HCT116 (cell line): ENCODE measurements around the gene FAM13A. TPM values are rescaled to one million over a fixed set of nuclear protein-coding genes. Genes with fewer than 3 reads are reported as not detected.

ENCODE experiments used
- ATAC-seq: fragments of 200-7000 bp; cut with Tn5 transposase; 2 replicates; pipeline ENCODE4 v1.9.1; 2020; ENCODE audit warnings: mild to moderate bottlenecking, moderate library complexity
- BruUV-seq: library from RNA; stranded (reverse); fragments of 400-500 nt; replicated peaks from 2 replicates; lab custom pipeline; 2021; lab: Mats Ljungman, UMichigan
- CTCF ChIA-PET: fragments of 300-600 bp; sonication (Branson Sonifier 250); formaldehyde crosslinking; loops from one replicate; lab custom pipeline; 2021; ENCODE audit warnings: antibody characterized with exemption; lab: Charles Lee
- POLR2A ChIA-PET: fragments of 300-600, 350-600 bp; sonication (Branson Sonifier 250); formaldehyde crosslinking; loops from one replicate; lab custom pipeline; 2021; ENCODE audit warnings: antibody characterized with exemption; lab: Charles Lee
- RAD21 ChIA-PET, 2 experiments: fragments of 300-600 bp; sonication (Branson Sonifier 250); formaldehyde crosslinking; loops; one replicate each; lab custom pipeline; 2023; ENCODE audit warnings: low total read pairs in 2 of 2; ENCODE audit not compliant: uncharacterized antibody in 2 of 2, unreplicated experiment in 2 of 2, low non-redundant PET in 1 of 2; lab: Charles Lee
- DNase-seq: peaks from one replicate; pipeline ENCODE4 v3.0.0-alpha.2; 2010; ENCODE audit warnings: low read depth, low spot score
- H2AFZ ChIP-seq: fragments of 200-600 bp; shearing (Covaris generic), sonication (generic); 2 replicates; pipeline ENCODE4 v1.6.1; 2017; ENCODE audit warnings: low read depth, mixed run types, mixed read lengths, antibody characterized with exemption, low read length; ENCODE audit not compliant: poor library complexity, severe bottlenecking
- H3K27ac ChIP-seq: 2 replicates; pipeline ENCODE4 v1.5.1; 2012; ENCODE audit warnings: low read depth, low read length
- H3K27me3 ChIP-seq: fragments of 200-600 bp; sonication (generic); 2 replicates; pipeline ENCODE4 v1.6.1; 2016; ENCODE audit warnings: mixed run types, low read length, mixed read lengths; ENCODE audit not compliant: insufficient read depth
- H3K36me3 ChIP-seq, 2 experiments: fragments of 200-500 bp in 1 of 2; fragments of 200-600 bp in 1 of 2; sonication (Bioruptor generic) in 1 of 2; sonication (generic) in 1 of 2; 2 replicates each; pipeline versions ENCODE4 v1.5.1 to v1.6.1; 2014 to 2016; ENCODE audit warnings: low read length in 2 of 2, inconsistent platforms in 1 of 2, mixed read lengths in 1 of 2, mixed run types in 1 of 2; ENCODE audit not compliant: insufficient read depth in 2 of 2, control insufficient read depth in 1 of 2
- H3K4me1 ChIP-seq, 2 experiments: fragments of 200-600 bp in 1 of 2; sonication (generic) in 1 of 2; 2 replicates each; pipeline versions ENCODE4 v1.5.1 to v1.6.1; 2012 to 2017; ENCODE audit warnings: low read length in 2 of 2, inconsistent platforms in 1 of 2, mild to moderate bottlenecking in 1 of 2, mixed read lengths in 1 of 2, mixed run types in 1 of 2, moderate library complexity in 1 of 2; ENCODE audit not compliant: insufficient read depth in 2 of 2, control insufficient read depth in 1 of 2
- H3K4me2 ChIP-seq: fragments of 200-600 bp; sonication (generic); 2 replicates; pipeline ENCODE4 v1.6.1; 2017; ENCODE audit warnings: mixed run types, low read length, mixed read lengths
- H3K4me3 ChIP-seq, 2 experiments: fragments of 200-600 bp in 1 of 2; sonication (generic) in 1 of 2; replicated peaks in 1 of 2; 2 replicates each; pipeline ENCODE4 v1.5.1; 2011 to 2016; ENCODE audit warnings: low read length in 2 of 2, control low read depth in 1 of 2, low read depth in 1 of 2, mild to moderate bottlenecking in 1 of 2, mixed read lengths in 1 of 2, mixed run types in 1 of 2
- H3K79me2 ChIP-seq: fragments of 200-600 bp; sonication (generic); 2 replicates; pipeline ENCODE4 v1.6.1; 2017; ENCODE audit warnings: mild to moderate bottlenecking, mixed run types, low read length, moderate library complexity, mixed read lengths; ENCODE audit not compliant: insufficient read depth
- H3K9ac ChIP-seq: fragments of 200-600 bp; sonication (generic); 2 replicates; pipeline ENCODE4 v1.6.1; 2016; ENCODE audit warnings: low read length, mixed read lengths
- H3K9me2 ChIP-seq: fragments of 200-600 bp; sonication (generic), shearing (Covaris generic); 2 replicates; pipeline ENCODE4 v1.6.1; 2017; ENCODE audit warnings: mixed run types, mild to moderate bottlenecking, moderate library complexity; ENCODE audit not compliant: insufficient read depth
- H3K9me3 ChIP-seq, 2 experiments: fragments of 200-500 bp in 1 of 2; fragments of 200-600 bp in 1 of 2; sonication (Bioruptor generic) in 1 of 2; sonication (generic) in 1 of 2; 2 replicates each; pipeline ENCODE4 v1.6.1; 2014 to 2017; ENCODE audit warnings: low read length in 2 of 2, mixed read lengths in 2 of 2, inconsistent platforms in 1 of 2, low read depth in 1 of 2, mild to moderate bottlenecking in 1 of 2, mixed run types in 1 of 2, moderate library complexity in 1 of 2; ENCODE audit not compliant: control insufficient read depth in 1 of 2, insufficient read depth in 1 of 2
- H4K20me1 ChIP-seq: fragments of 200-600 bp; sonication (generic), shearing (Covaris generic); 2 replicates; pipeline ENCODE4 v1.6.1; 2017; ENCODE audit warnings: mixed run types, mild to moderate bottlenecking, moderate library complexity; ENCODE audit not compliant: insufficient read depth
- CEBPB ChIP-seq: IDR thresholded peaks from 2 replicates; pipeline ENCODE4 v1.6.1; 2012; ENCODE audit warnings: low read depth
- EZH2 ChIP-seq: fragments of 200-600 bp; sonication (generic); IDR thresholded peaks from 2 replicates; pipeline ENCODE4 v1.6.1; 2017; ENCODE audit warnings: antibody characterized with exemption, mixed run types
- JUND ChIP-seq: IDR thresholded peaks from 2 replicates; pipeline ENCODE4 v1.6.1; 2012
- POLR2A ChIP-seq: IDR thresholded peaks from 2 replicates; pipeline ENCODE4 v1.7.0; 2011; ENCODE audit warnings: borderline replicate concordance; ENCODE audit not compliant: insufficient read depth, insufficient read length; ENCODE audit errors: extremely low read depth
- POLR2AphosphoS5 ChIP-seq: IDR thresholded peaks from 2 replicates; pipeline ENCODE4 v1.6.1; 2011; ENCODE audit warnings: mild to moderate bottlenecking, low read depth, low read length, moderate library complexity
- SIN3A ChIP-seq: IDR thresholded peaks from 2 replicates; pipeline ENCODE4 v1.6.1; 2012; ENCODE audit warnings: low read depth
- SP1 ChIP-seq: IDR thresholded peaks from 2 replicates; pipeline ENCODE4 v1.6.1; 2012; ENCODE audit warnings: low read depth
- YY1 ChIP-seq: IDR thresholded peaks from 2 replicates; pipeline ENCODE4 v1.6.1; 2011; ENCODE audit warnings: low read length, low read depth, moderate library complexity, mild to moderate bottlenecking; ENCODE audit not compliant: insufficient replicate concordance; ENCODE audit errors: extremely low read depth
- intact Hi-C: fragments of 100-400 bp; cut with micrococcal nuclease; formaldehyde crosslinking; loops from 2 replicates; pipeline ENCODE4 v1.10.0; 2022
- total RNA-seq: library from RNA; stranded (reverse); gene quantifications from one replicate; pipeline ENCODE4 v1.2.1, GENCODE V29; 2021; ENCODE audit not compliant: unreplicated experiment
- TF ChIP-seq, protein P1 (sequence below): IDR thresholded peaks from 2 replicates; pipeline ENCODE4 v1.6.1; 2012

Gene FAM13A
- total RNA-seq, 1 experiment from 2014 or later = 17.2 TPM

DNA sequence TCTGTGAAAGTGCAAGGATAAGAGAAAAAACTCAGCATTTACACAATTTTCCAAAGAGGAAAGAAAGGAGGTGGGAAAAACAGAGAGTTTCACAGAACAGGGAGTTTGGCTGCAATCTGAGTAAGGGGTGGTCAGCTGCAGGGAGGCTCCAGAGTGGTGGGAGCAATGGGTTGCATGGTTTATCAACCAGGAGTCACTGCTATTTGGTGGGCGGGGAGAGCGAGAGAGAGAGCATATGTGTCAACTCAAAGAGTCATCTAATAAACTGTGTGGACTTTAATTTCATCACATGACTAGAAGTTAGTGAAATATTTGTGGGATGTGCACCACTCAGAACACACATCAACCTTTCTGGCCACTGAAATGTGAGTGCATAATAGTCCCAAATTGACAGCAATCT lies 94.6 kb downstream of the FAM13A start:
- RAD21 ChIA-PET = interaction anchor here in 1 of 2 experiments (0.7 kb wide), 1 partner anchor 19 kb away, joined by 3 read pairs; no protein-coding TSS in a partner anchor
- BruUV-seq = no TSS peak

DNA sequence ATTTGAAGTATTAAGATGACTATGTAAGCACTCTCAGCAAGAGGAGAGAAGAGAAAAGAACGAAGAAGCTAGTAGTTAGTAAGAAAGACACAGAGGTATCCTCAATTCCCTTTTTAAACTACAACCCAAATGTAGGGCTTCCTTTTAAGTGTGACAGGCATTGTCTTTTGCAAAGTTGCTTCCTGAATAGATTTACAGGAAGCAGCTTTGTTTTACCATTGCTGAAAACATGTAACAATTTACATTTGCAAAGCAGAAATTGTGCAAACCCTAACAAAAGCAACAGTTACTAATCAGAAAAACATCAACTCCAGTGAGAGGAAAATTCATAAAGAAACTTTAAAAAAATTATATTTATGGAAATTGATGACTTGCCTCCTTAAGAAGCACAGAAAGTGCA lies 96.4 kb downstream of the FAM13A start:
- POLR2A ChIA-PET = no interaction called here
- no peak for ATAC-seq

More for the DNA sequence above, 94.6 kb downstream of the FAM13A start:
- ChIA-PET POLR2A (no interaction called here), CTCF (no interaction called here)
- Histone ChIP-seq H3K4me3 (no peak overlapping the region), H3K9me2 (no peaks in the 10 kb centered on the region), H4K20me1 (no peaks in the 10 kb centered on the region), H3K9me3 (no peaks in the 10 kb centered on the region), H3K4me1 (peaks cover 0 to 16% of the 10 kb centered on the region in 2 experiments; a peak in 2 of 4 replicates), H3K79me2 (no peaks in the 10 kb centered on the region), H3K36me3 (no peaks in the 10 kb centered on the region), H3K27me3 (no peaks in the 10 kb centered on the region), H3K27ac (no peak overlapping the region), H3K4me2 (no peak overlapping the region), H3K9ac (no peak overlapping the region), H2AFZ (no peak overlapping the region)
- intact Hi-C loops = no loop called here
- ATAC-seq (no peak), DNase-seq (no peak)
- no peak for TF ChIP-seq JUND
- TF ChIP-seq YY1 = no peak
- no peak for TF ChIP-seq SIN3A
- no peak for TF ChIP-seq SP1
- TF ChIP-seq, protein P1, sequence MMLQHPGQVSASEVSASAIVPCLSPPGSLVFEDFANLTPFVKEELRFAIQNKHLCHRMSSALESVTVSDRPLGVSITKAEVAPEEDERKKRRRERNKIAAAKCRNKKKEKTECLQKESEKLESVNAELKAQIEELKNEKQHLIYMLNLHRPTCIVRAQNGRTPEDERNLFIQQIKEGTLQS = no peak
- no peak for TF ChIP-seq CEBPB

More for the DNA sequence above, 96.4 kb downstream of the FAM13A start:
- Histone ChIP-seq H3K79me2 (no peaks in the 10 kb centered on the region), H2AFZ (no peak overlapping the region), H3K4me1 (peaks cover 0 to 16% of the 10 kb centered on the region in 2 experiments; a peak in 2 of 4 replicates), H3K9me2 (no peaks in the 10 kb centered on the region), H3K4me2 (no peak overlapping the region), H3K27ac (no peak overlapping the region), H3K27me3 (no peaks in the 10 kb centered on the region), H4K20me1 (no peaks in the 10 kb centered on the region), H3K9me3 (no peaks in the 10 kb centered on the region), H3K4me3 (no peak overlapping the region), H3K9ac (no peak overlapping the region), H3K36me3 (no peaks in the 10 kb centered on the region)
- BruUV-seq = no TSS peak
- DNase-seq = no peak
- intact Hi-C loops = no loop called here
- TF ChIP-seq POLR2A (no peak), YY1 (no peak), EZH2 (no peak), POLR2AphosphoS5 (no peak)
- ChIA-PET CTCF (no interaction called here), RAD21 (no interaction called here)
